Mesodermal cell (in vitro differentiated cells): ENCODE results near the gene PRKRA. TPM values are rescaled to one million over a fixed set of nuclear protein-coding genes. Genes with fewer than 3 reads are reported as not detected.

Experiments used
- H3K27ac ChIP-seq: 2 replicates; pipeline ENCODE4 v1.7.0; 2013; ENCODE audit warnings: mild to moderate bottlenecking, low read depth, low read length, moderate library complexity; ENCODE audit not compliant: severe bottlenecking
- H3K36me3 ChIP-seq: 2 replicates; pipeline ENCODE4 v1.7.1; 2013; ENCODE audit warnings: mild to moderate bottlenecking, low read length, moderate library complexity; ENCODE audit not compliant: control insufficient read depth, insufficient read depth
- H3K4me1 ChIP-seq: one replicate; pipeline ENCODE4 v1.7.1; 2013; ENCODE audit warnings: mild to moderate bottlenecking, low read length; ENCODE audit not compliant: insufficient read depth, control insufficient read depth, poor library complexity, severe bottlenecking
- H3K4me3 ChIP-seq: 2 replicates; pipeline ENCODE4 v1.7.0; 2013; ENCODE audit warnings: low read length, control low read depth, mild to moderate bottlenecking; ENCODE audit not compliant: insufficient read depth, poor library complexity, severe bottlenecking; ENCODE audit errors: extremely low read depth
- H3K9me3 ChIP-seq: 2 replicates; pipeline ENCODE4 v1.7.1; 2013; ENCODE audit warnings: mild to moderate bottlenecking, low read length, moderate library complexity; ENCODE audit not compliant: control insufficient read depth
- WGBS, 2 experiments: methylation state at CpG; one replicate each; pipeline ENCODE4 v1.1.5; 2013; ENCODE audit warnings: missing lambda C conversion rate in 2 of 2; ENCODE audit not compliant: insufficient coverage in 2 of 2; 5-methylcytosine and 5-hydroxymethylcytosine counted together
- polyA plus RNA-seq, 2 experiments: library from polyadenylated mRNA; stranded (reverse); fragments of 50-300 nt; gene quantifications; one replicate each; pipeline ENCODE4 v1.2.3, GENCODE V29; 2013

Gene PRKRA
- polyA plus RNA-seq (2013, experiment 1 of 2), result 62.0 TPM
- polyA plus RNA-seq (2013, experiment 2 of 2), result 63.7 TPM

- Histone ChIP-seq H3K27ac (peak within 1 kb of the TSS; percentile 99), H3K4me1 (no peaks in the 10 kb centered on the region), H3K36me3 (peaks cover 29% of the 10 kb centered on the region), H3K9me3 (no peaks in the 10 kb centered on the region), H3K4me3 (peak within 1 kb of the TSS; percentile 74)
- 9 to 12% methylated on average over 50 to 66 of the region's 76 CpGs for WGBS, 2 experiments
These were observed at the start of gene PRKRA, which contains the start of gene PJVK for GRCh38 chr2:178450774-178451525. Gene PRKRA (minus strand): TSS chr2:178451175. CDS start chr2:178451030, 145 bp downstream. Gene PJVK (plus strand): TSS chr2:178451378. CDS start chr2:178453410, 2,032 bp downstream.

- WGBS, 2 experiments, result 100% methylated on average over 2 of the region's 3 CpGs; no CpG with 5 or more reads in 1 of the 2 experiments
- Histone ChIP-seq H3K27ac (no peak overlapping the region), H3K9me3 (no peaks in the 10 kb centered on the region), H3K36me3 (peaks cover 50% of the 10 kb centered on the region), H3K4me1 (no peaks in the 10 kb centered on the region), H3K4me3 (no peak overlapping the region)
These were observed 48.7 kb upstream of the PRKRA start for GRCh38 chr2:178499640-178500039.

- H3K27ac ChIP-seq, result no peak overlapping the region
- H3K9me3 ChIP-seq, result no peaks in the 10 kb centered on the region
- H3K4me1 ChIP-seq, result no peaks in the 10 kb centered on the region
- peaks cover 62% of the 10 kb centered on the region for H3K36me3 ChIP-seq
- H3K4me3 ChIP-seq, result no peak overlapping the region
These were observed 47.2 kb upstream of the PRKRA start for GRCh38 chr2:178498137-178498536.

- H3K4me1 ChIP-seq, result no peaks in the 10 kb centered on the region
- no peaks in the 10 kb centered on the region for H3K9me3 ChIP-seq
- WGBS, 2 experiments, result 100% methylated on average over 1 to 4 of the region's 4 CpGs
- peaks cover 57% of the 10 kb centered on the region for H3K36me3 ChIP-seq
- H3K27ac ChIP-seq, result no peak overlapping the region
- no peak overlapping the region for H3K4me3 ChIP-seq
These were observed 45.1 kb upstream of the PRKRA start for GRCh38 chr2:178496049-178496448.

GRCh38 chr2:178491612-178492011 lies 40.6 kb upstream of the PRKRA start:
- no peak overlapping the region for H3K27ac ChIP-seq
- no peak overlapping the region for H3K4me3 ChIP-seq
- no peaks in the 10 kb centered on the region for H3K9me3 ChIP-seq
- peaks cover 50% of the 10 kb centered on the region for H3K36me3 ChIP-seq
- H3K4me1 ChIP-seq, result no peaks in the 10 kb centered on the region
- WGBS, 2 experiments, result 93 to 96% methylated on average over 6 of the region's 6 CpGs

GRCh38 chr2:178485356-178485755 lies 34.4 kb upstream of the PRKRA start:
- H3K36me3 ChIP-seq, result peaks cover 12% of the 10 kb centered on the region
- no peak overlapping the region for H3K4me3 ChIP-seq
- WGBS, 2 experiments, result 89 to 92% methylated on average over 1 to 2 of the region's 3 CpGs

GRCh38 chr2:178484245-178485041 lies 33.5 kb upstream of the PRKRA start:
- no peak overlapping the region for H3K27ac ChIP-seq
- peaks cover 9% of the 10 kb centered on the region for H3K36me3 ChIP-seq
- H3K4me1 ChIP-seq, result peaks cover 10% of the 10 kb centered on the region
- H3K9me3 ChIP-seq, result no peaks in the 10 kb centered on the region
- H3K4me3 ChIP-seq, result no peak overlapping the region
- 96 to 98% methylated on average over 5 to 6 of the region's 6 CpGs for whole genome bisulfite sequencing, 2 experiments

More at GRCh38 chr2:178485356-178485755, 34.4 kb upstream of the PRKRA start:
- Histone ChIP-seq H3K4me1 (peaks cover 10% of the 10 kb centered on the region), H3K27ac (no peak overlapping the region), H3K9me3 (no peaks in the 10 kb centered on the region)

GRCh38 chr2:178482437-178482836 lies 31.5 kb upstream of the PRKRA start:
- Histone ChIP-seq H3K9me3 (no peaks in the 10 kb centered on the region), H3K27ac (no peak overlapping the region), H3K36me3 (peaks cover 9% of the 10 kb centered on the region), H3K4me3 (no peak overlapping the region), H3K4me1 (peaks cover 10% of the 10 kb centered on the region)
- WGBS, 2 experiments, result 70 to 81% methylated on average over 2 to 3 of the region's 4 CpGs

- H3K4me1 ChIP-seq, result peaks cover 10% of the 10 kb centered on the region
- WGBS, 2 experiments, result 0% methylated on average over 31 to 70 of the region's 92 CpGs
- peak within 1 kb of the TSS; percentile 79 for H3K4me3 ChIP-seq
These were observed 29.5 kb upstream of the PRKRA start, which contains the start of gene PLEKHA3 for GRCh38 chr2:178480227-178481181. Gene PLEKHA3 (plus strand): TSS chr2:178480457. CDS start chr2:178480870, 413 bp downstream.

GRCh38 chr2:178479758-178480226 lies 28.8 kb upstream of the PRKRA start:
- Histone ChIP-seq H3K9me3 (no peaks in the 10 kb centered on the region), H3K27ac (peak overlapping the region; percentile 84), H3K4me3 (peak overlapping the region; percentile 79), H3K36me3 (no peaks in the 10 kb centered on the region), H3K4me1 (peaks cover 10% of the 10 kb centered on the region)
- WGBS, 2 experiments, result 31 to 48% methylated on average over 12 to 17 of the region's 19 CpGs

More at GRCh38 chr2:178480227-178481181, 29.5 kb upstream of the PRKRA start, which contains the start of gene PLEKHA3:
- H3K36me3 ChIP-seq, result no peaks in the 10 kb centered on the region
- H3K27ac ChIP-seq, result peak within 1 kb of the TSS; percentile 96
- no peaks in the 10 kb centered on the region for H3K9me3 ChIP-seq
